GM18519 (cell line): ENCODE results near the gene CLCNKA.
"Not testable (repeated sequence)": the region's sequence is repeated elsewhere in the genome, so short reads cannot be mapped to it uniquely, and the experiment has no call there.

Experiments
- ATAC-seq: cut with Tn5 transposase; IDR thresholded peaks from one replicate; pipeline ENCODE4 v1.9.1; 2021; ENCODE audit warnings: mild to moderate bottlenecking, moderate library complexity; ENCODE audit not compliant: unreplicated experiment, low FRiP score

The CLCNKA gene

DNA sequence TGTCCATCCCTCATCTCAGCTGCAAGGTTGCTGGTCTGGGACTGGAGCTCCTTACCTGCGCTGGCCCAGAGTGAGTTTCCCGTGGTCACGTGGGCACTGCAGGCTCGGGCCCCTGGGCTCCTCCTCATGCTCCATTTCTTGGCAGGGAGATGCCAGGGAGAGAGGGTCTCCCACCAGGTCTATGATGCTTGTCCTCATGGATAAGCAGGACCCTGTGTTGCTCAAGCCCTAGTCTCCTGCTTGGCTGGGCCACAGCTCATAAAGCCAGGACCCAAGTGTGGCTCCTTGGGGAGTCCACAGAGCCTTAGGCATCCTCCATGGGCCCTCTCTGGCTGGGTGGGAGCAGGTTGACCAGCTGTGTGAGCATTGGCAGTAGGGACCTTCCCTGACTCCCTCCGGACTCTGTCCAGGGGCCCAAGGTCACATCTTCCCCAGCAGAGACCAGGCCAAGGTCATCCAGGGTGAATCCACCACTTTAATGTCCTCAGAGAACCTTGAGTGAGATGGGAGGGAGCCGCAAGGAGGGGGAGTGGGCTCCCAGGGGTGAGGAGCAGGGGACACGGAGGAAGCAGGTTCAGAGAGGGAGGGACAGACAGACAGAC, 35.6 kb downstream of the CLCNKA start:
- ATAC-seq, result not testable (repeated sequence)

DNA sequence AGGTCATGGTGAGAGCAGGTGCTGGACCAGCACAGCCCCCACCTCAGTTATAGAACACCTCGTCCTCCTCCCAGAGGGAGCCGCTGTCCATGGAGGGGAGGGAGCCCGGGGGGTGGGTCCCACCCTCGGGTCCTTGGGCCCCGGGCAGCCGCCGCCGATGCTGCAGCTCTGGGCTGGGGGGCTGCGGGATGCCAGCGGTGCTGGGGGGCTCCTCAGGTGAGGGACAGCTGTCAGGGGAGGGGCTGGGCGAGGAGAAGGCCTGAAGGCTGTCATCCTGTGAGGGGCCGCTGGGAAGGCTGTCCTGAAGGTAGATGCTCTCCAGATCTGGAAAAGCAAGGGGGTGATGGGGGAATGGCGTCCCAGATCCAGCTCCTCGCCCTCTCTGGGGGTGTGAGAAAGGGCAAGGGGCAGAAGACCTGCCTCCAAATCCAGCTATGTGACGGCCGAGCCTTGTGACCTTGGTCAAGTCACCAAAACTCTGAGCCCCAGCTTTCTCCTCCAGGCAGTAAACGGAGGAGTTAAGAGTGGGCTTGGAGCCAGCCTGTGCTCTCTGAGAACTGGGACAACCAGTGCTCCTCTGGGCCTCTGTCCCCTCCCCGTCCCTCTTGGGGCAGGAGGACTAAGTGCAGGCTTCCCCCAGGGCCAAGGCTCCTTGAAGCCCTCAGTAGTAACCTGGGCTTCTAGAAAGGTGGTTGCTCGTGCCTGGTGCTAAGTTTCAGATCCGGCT, 36.7 kb downstream of the CLCNKA start:
- ATAC-seq, result not testable (repeated sequence)

DNA sequence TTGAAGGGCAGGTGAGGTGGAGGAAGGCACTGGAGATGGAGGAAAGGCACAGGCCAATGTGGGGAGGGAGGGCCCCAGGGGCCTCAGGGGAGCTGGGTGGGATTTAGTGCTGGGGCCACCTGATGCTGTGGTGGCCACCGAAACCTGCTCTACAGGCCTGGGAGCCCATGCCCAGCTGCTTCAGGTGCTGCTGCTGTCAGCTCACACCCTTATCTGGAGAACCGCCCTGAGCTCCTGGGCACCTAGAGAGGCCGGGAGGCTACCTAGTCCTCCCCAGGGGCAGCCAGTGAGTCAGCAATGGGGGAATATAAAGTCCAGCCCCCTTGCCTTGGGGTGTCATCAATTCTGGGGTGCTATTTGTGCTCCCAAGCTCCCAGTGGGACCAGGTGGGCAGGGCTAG, 39.4 kb downstream of the CLCNKA start:
- ATAC-seq, result no peak

GRCh38 chr1:16061989-16062686, 40.3 kb downstream of the CLCNKA start:
- ATAC-seq, result not testable (repeated sequence)

DNA sequence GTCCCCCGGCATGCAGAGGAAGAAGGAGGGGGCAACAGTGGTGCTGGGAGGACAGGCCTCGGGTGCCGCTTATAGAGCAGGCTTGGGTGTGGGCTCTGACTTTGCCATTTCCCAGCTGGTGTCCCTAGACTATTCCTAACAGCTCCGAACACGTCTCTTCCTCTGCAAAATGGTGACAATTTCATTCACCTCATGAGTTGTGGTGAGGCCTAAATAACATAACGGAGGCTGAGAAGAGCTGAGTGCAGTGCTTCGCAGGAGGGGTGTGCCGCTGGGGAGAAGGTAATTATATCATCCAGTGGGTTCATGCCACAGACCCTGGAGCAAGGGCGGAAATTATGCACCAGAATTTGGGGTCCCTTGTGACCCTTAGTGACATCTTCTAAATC, 40.8 kb downstream of the CLCNKA start:
- ATAC-seq, result not testable (repeated sequence)

DNA sequence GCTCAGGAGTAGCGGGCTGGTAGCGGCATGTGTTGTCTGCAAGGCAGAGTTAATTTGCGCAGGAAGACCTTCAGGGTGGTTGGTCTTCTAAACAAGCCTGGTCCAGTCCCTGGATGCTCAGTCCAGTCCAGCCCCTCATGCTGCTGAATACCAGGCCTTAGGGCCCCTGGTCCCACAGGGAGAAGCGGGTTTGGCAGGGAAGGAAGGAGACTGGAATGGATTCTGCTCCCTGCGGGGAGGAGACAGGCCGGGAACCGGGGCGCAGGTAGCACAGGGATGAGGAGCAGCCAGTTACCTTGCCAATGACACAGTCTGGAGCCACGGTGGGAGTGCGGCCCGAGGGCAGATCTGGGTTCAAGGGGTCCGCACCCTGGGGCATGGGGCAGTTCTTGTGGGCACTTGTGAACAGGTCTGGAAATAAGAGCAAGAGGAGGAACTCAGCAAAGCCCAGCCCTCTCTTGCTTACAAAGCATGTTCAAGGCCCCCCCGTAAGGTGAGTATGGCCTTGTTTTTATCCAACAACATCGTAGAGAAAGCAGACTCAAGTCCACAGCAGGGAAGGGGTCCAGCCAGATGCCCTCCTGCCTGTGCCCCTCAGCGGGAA, 41.5 kb downstream of the CLCNKA start:
- ATAC-seq, result no peak

DNA sequence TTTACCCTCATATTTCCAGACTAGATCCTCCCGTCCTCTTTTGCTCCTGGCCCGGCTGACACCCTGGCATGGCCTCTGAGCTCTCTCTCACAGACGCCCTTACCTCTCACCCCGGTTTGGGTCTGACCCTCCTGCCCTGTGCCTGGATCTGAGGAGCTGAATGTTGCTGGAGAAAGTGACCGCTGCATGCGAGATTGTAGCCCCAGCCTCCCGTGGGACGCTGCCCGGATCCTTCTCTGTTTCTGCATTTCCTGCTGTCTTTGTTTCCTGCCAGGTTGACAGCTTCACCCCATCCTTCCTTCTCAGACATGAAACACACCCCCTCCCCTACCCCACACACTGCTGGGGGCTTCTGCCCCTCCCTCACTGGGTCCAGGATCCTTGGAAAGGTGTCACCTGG, 42.1 kb downstream of the CLCNKA start:
- ATAC-seq, result no peak

- ATAC-seq, result no peak
Observed at GRCh38 chr1:16064536-16065268, 42.9 kb downstream of the CLCNKA start.

DNA sequence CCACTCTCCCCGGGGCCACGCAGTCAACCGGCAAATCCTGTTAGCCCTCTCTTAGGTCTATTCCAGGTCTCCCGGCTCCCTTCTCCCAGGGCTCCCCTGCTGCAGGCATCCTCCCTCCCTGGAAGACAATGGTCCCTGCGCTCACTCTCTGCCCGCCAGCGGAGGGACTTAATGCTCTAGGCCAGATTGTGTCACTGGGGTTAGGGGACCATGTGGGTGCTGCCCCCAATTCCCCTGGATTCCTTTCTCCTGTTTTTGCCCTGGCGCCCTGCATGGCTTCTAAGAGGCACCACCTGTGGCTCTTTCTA, 43.4 kb downstream of the CLCNKA start:
- no peak for ATAC-seq

DNA sequence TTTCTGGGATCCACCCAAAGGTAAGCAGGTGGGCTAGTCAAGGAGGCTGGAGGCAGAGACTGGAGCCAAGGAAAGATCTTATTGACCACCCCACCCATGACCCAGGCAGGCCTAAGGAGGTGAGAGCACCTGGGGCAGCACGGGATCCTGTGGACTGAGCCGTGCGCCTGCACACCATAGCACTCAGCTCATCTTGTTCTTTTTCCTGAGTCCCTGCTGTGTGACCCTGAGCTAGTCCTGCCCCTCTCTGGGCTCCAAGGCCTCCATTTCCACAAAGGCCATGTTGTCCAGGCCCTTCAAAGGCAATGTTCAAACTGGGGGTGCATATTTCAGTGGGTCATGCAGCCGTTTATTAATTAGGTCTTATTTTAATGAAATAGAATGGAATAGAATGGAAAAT, 44.4 kb downstream of the CLCNKA start:
- ATAC-seq, result no peak

DNA sequence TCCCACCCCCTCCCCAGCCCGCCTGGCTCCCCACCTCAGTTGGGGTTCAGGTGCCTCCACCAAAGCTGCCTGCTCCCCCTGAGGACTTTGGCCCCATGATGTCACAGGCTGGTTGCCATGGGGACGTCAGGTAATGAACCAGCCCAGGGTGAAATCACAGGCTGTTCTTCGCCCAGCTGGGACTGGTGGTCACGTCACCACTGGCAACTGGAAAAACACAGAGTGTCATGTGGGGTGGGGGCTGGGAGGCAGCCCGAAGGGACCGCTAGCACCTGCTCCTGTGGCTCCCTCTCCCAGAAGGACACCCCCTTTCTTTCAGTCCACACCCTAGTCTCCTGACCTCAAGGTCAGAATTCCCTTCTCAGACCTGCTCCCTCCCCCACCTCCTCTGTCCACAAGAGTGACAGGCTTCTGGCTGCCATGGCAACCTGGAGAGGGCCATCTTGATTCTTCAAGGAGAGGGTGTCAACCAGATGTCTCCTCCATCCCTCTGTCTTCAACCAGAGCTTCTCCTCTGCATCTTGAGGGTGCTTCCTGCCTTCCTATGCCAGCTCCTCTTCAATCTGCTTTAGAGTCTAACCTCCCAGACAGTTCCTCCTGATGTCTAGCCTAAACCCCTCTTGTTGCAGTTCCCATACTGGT, 45.4 kb downstream of the CLCNKA start:
- no peak for ATAC-seq

DNA sequence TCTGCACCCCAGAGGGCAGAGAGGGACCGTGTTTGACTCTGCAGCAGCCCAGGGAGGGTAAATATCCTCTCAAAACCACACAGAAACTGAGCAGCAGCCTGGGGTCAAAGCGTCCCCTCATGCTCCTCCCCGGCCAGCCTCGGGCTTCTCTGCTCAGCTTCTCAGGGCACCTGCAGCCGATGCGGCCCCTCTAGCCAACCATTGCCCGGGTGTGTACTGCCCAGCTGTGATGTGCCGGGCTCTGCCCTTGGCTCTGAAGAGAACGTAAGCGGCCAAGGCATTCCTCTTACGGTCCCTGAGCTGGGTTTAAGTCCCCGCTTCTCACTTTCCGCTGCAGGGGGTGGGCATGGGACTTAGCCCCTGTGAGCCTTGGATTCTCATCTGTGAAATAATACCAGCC, 46.1 kb downstream of the CLCNKA start:
- no peak for ATAC-seq

DNA sequence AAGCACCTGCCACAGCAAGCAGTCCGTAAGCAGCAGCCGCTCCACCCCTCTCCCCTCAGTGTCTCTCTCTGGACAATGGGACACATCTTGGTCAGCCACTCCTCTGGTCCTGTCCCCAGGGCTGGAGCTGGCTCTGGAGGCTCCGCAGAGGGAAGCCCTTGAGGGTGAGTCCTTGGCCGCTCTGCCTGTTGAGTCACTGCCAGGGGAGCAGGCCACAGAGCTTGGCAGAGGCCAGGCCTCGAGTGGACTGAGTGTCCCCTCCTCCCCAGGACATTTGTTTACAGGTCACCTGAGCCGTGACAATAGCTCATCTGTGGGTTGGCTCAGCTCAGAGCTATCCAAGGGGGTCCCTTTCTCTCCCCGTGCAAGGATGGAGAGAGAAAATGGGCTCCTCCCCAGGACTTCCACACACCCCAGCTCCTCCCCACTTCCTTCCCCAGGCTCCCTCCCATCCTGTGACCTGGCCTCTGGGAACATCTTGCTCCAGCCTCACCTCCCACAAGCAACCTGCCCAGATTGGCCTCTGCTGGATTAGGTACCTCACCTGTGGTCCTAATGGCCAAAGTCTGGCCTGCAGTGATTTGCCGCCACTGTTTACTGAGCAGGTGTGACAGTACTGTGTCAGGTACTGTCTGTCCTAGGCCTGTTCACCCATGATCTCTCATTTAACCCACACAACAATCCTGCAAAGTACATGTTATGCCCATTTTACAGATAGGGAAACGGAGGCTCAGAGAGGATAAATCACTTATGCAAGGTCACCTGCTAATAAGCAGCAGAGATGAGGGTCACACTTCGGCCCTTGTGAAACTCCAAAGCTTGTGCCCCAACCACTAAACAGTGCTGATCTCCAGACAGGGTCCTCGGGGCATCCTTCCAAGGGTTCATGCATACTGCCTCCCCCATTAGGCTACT, 46.8 kb downstream of the CLCNKA start:
- no peak for ATAC-seq

DNA sequence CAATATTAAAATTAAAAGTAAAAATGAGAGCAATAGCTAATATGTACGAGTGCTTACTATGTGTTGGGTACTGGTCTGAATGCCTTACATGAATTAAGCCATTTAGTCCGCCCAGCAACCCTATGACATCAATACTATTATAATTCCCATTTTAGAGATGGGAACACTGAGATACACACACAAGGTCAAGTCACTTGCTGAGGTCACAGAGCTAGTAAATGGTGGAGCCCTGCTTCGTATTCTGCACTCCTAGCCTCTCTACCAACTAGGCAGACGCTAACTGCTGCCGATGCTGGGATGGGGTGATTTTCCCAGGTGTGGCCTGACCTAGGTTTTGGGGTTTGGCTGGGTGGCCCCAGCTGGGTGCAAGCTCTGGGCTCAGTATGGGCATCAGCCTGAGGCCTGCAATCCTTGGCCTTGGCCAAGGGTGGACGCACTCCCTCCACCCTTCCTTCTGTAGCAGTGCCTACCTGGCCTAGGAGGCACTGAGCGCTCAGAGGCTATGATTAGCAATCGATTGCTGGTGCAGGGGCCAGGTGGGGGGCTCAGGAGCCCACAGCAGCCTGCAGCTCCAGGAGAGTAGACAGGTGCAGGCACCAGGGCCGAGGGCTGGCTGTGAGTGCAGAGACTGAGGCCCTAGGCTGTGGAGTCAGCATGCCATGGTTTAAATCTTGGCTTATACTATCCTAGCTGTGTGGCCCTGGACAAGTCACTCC, 49.0 kb downstream of the CLCNKA start:
- ATAC-seq, result no peak

DNA sequence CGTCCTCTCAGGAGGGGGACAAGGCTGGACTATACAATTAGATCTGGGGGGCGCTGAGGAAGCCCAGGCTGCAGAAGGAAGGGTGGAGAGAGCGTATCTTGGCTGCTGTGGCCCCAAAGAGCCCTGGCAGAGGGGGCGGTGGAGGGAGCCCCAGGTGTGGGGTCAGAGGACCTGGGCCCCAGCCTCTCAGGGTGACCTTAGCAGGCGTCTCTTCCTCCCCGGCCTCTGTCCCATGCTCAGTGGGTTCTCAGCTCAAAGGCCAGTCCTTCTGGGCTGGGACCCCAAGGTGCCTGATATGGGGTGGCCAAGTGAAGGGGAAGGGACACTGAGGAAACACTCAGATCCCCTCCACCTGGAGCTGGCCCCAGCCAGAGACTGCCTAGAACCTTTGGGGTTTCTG, 49.8 kb downstream of the CLCNKA start:
- no peak for ATAC-seq

DNA sequence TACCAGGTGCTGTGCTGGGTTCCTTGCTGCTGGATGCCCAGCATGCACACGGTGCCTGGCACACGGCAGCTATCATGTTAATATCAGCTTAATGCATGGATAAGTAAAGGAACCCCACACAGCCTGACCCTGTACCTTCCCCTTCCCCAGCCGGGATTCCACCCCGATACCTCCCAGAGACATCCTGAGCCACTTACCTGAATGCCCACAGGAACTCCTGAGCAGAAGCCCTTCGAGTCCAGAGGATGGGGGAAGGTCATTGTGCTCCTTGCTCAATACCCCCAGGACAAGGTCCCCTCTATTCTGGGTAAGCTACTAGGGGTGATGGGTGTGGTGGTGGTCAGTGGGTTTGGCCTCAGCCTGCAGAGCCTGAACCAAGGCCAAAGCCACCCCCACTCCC, 50.3 kb downstream of the CLCNKA start:
- ATAC-seq, result no peak

GRCh38 chr1:16072616-16073484, 51.0 kb downstream of the CLCNKA start:
- ATAC-seq, result no peak
